ENCODE results near the gene GRAMD4.

Gene GRAMD4

GRCh38 chr22:46598737-46599424, 21.3 kb upstream of the GRAMD4 start:
- no peak for DNase-seq (ENCODE audit: low spot score)

GRCh38 chr22:46600273-46600796, 19.9 kb upstream of the GRAMD4 start:
- DNase-seq (ENCODE audit: low spot score), result no peak

- no peak for DNase-seq (ENCODE audit: low spot score)
These were observed 18.2 kb upstream of the GRAMD4 start for GRCh38 chr22:46602025-46602424.

GRCh38 chr22:46604306-46604690, 15.9 kb upstream of the GRAMD4 start:
- DNase-seq (ENCODE audit: low spot score), result no peak

GRCh38 chr22:46605117-46605516, 15.1 kb upstream of the GRAMD4 start:
- no peak for DNase-seq (ENCODE audit: low spot score)

- DNase-seq (ENCODE audit: low spot score), result no peak
These were observed 13.3 kb upstream of the GRAMD4 start for GRCh38 chr22:46606886-46607285.

- DNase-seq (ENCODE audit: low spot score), result no peak
These were observed 12.6 kb upstream of the GRAMD4 start for GRCh38 chr22:46607483-46608114.

GRCh38 chr22:46609175-46609690, 11.0 kb upstream of the GRAMD4 start:
- DNase-seq (ENCODE audit: low spot score), result no peak

- DNase-seq (ENCODE audit: low spot score), result no peak
These were observed 10.4 kb upstream of the GRAMD4 start for GRCh38 chr22:46609724-46610201.

- no peak for DNase-seq (ENCODE audit: low spot score)
These were observed 9.8 kb upstream of the GRAMD4 start for GRCh38 chr22:46610356-46610755.

- no peak for DNase-seq (ENCODE audit: low spot score)
These were observed 9.0 kb upstream of the GRAMD4 start for GRCh38 chr22:46611189-46611588.

GRCh38 chr22:46612341-46612903, 7.8 kb upstream of the GRAMD4 start:
- no peak for DNase-seq (ENCODE audit: low spot score)

GRCh38 chr22:46612904-46613605, 7.1 kb upstream of the GRAMD4 start:
- DNase-seq (ENCODE audit: low spot score), result no peak

- DNase-seq (ENCODE audit: low spot score), result no peak
These were observed 6.6 kb upstream of the GRAMD4 start for GRCh38 chr22:46613606-46614021.

GRCh38 chr22:46614025-46614931, 5.9 kb upstream of the GRAMD4 start:
- no peak for DNase-seq (ENCODE audit: low spot score)

- DNase-seq (ENCODE audit: low spot score), result no peak
These were observed 2.8 kb upstream of the GRAMD4 start for GRCh38 chr22:46617207-46617985.

GRCh38 chr22:46617986-46618647, 2.1 kb upstream of the GRAMD4 start:
- DNase-seq (ENCODE audit: low spot score), result no peak

GRCh38 chr22:46618667-46619066, 1.5 kb upstream of the GRAMD4 start:
- DNase-seq (ENCODE audit: low spot score), result no peak

GRCh38 chr22:46619240-46619829, 851 bp upstream of the GRAMD4 start:
- DNase-seq (ENCODE audit: low spot score), result no peak
